GM18505 (cell line): ENCODE results near the gene SPPL2A.

Source experiments
- ATAC-seq: cut with Tn5 transposase; IDR thresholded peaks from one replicate; pipeline ENCODE4 v1.9.1; 2021; ENCODE audit not compliant: unreplicated experiment
- POLR2A ChIP-seq: IDR thresholded peaks from 4 replicates; pipeline ENCODE4 v1.6.1; 2011; ENCODE audit warnings: borderline replicate concordance; ENCODE audit not compliant: insufficient read depth, insufficient read length; ENCODE audit errors: extremely low read depth

Gene SPPL2A

GRCh38 chr15:50790778-50791453, 25.4 kb upstream of the SPPL2A start:
- TF ChIP-seq POLR2A = no peak
- no peak for ATAC-seq

GRCh38 chr15:50786871-50787270, 21.4 kb upstream of the SPPL2A start:
- ATAC-seq = no peak
- no peak for TF ChIP-seq POLR2A

DNA sequence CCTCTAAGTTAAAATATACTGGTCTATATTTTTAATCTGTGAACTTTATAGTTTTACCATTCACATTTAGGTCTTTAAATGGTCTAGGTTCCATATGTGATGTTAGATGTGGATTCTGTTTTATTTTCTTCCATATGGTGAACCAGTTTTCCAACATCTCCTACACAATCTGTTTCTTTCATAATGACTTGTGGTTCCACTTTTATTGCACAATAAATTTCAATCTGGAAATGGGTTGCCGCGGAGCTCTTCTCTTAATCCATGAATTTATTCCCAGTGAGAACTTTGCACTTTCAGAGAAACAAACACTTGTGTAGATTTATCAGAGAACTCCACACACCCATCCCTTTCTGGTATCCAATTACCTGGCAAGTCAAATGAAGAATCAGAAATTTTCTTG, 20.9 kb upstream of the SPPL2A start:
- TF ChIP-seq POLR2A = no peak
- no peak for ATAC-seq

DNA sequence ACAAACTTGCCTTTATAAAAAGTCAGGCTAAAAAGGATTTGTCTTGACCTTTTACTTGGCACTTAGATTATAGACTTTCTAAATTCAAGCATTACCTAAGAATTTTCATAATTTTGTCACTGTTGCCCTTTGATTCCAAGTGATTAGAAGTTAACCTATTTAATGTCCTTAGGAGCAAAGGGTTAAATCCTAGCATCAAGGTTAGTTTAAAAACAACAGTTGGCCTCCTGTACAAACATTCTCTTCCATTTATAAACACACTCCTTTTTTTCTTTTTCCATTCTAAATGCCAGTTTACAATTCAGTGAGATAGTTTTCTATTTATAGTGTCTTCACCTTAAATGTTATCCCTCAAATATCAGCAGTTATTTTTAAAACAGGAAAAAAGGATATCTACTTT, 18.4 kb upstream of the SPPL2A start:
- no peak for TF ChIP-seq POLR2A
- ATAC-seq = no peak

GRCh38 chr15:50783411-50783810, 17.9 kb upstream of the SPPL2A start:
- no peak for TF ChIP-seq POLR2A

DNA sequence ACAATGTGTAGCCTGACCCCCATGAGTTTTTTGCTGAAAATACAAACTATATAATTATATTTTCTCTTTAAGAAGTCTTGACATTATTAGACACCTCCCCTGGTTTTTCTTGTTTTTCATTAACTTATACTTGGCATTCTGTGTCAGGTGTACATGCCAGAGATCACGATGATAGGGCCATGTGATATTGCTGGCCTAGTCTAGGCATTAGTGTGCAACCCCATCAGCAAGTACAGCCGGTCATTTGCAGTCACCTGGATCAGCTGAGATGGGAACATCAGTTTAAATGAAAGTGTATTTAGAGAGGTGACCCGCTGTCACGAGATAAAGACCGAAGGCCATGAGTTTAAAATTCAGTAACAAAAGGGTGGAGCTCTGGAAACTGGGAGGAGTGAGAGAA, 12.6 kb upstream of the SPPL2A start:
- no peak for TF ChIP-seq POLR2A
- no peak for ATAC-seq

More at GRCh38 chr15:50783411-50783810, 17.9 kb upstream of the SPPL2A start:
- no peak for ATAC-seq

GRCh38 chr15:50777042-50777441, 11.5 kb upstream of the SPPL2A start:
- ATAC-seq = no peak

DNA sequence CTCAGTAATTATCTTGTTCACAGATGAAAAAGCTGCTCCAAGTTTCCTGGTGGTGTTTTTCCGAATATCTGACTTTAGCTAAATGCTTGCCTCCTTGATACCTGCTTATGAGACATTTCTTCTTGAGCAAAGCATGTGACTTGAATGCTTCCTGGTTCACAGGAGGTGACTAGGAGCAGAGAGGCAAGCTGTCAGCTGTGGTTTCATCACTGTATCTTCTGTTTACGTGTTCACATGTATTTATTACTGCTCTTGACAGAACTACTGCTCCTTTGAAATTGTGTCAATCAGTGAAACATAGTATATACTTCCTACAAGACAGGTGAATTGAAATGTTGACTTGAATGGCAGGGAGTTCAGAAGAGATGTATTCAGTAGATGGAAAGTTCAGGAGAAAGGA, 8.9 kb upstream of the SPPL2A start:
- ATAC-seq = no peak

More at GRCh38 chr15:50777042-50777441, 11.5 kb upstream of the SPPL2A start:
- no peak for TF ChIP-seq POLR2A

DNA sequence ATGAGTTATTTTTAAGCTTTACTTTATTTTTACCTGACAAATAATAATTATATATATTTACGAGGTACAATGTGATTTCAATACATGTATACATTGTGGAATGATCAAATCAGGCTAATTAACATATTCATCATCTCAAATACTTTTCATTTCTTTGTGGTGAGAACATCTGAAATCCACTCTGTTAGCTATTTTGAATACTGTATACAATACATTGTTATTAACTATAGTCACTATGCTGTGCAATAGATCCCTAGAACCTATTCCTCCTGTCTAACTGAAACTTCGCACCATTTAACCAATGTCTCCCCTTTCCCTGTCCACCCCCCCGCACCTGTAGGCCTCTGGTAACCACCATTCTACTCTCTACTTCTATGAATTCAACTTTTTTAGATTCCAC, 7.9 kb upstream of the SPPL2A start:
- no peak for TF ChIP-seq POLR2A

More for the DNA sequence above, 8.9 kb upstream of the SPPL2A start:
- no peak for TF ChIP-seq POLR2A

GRCh38 chr15:50767332-50767861, 1.9 kb upstream of the SPPL2A start:
- TF ChIP-seq POLR2A = no peak
- ATAC-seq = no peak

More for the DNA sequence above, 7.9 kb upstream of the SPPL2A start:
- ATAC-seq = no peak

GRCh38 chr15:50764461-50765194, 878 bp downstream of the SPPL2A start:
- no peak for TF ChIP-seq POLR2A
- ATAC-seq = no peak

DNA sequence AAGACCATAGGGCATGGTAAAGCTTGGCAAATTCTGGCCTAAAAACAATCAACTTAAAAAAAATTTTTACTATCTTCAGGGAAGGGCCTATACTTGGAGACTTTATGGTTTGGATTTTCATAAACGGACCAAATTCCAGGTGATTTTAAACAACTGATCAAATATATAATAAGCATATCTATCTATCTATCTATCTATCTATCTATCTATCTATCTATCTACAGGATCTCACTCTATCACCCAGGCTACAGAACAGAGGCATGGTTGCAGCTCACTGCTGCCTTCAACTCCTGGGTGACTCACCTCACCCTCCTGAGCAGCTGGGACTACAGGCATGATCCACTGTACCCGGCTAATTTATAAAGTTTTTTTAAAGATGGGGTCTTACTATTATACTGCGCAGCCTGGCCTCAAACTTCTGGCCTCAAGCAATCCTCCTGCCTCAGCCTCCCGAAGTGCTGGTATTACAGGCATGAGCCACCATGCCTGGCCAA, 6.7 kb downstream of the SPPL2A start:
- TF ChIP-seq POLR2A = no peak
- no peak for ATAC-seq

DNA sequence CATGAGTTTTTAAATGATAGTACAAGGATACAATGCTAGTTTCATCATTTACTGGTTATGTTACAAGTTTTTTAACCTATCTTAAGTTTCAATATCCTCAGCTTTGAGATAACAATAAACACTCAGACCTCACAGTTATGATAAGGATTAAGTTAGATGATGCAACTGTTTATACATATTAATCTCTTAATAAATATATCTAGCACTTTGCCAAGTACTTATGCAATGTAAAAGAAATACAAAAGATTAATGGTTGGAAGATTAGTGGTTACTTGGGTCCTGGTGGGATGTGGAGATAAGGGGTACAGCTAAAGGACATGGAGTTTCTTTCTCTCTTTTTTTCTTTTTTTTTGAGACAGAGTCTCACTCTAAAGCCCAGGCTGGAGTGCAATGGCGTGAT, 12.0 kb downstream of the SPPL2A start:
- no peak for TF ChIP-seq POLR2A
- ATAC-seq = no peak

GRCh38 chr15:50751394-50751793, 14.1 kb downstream of the SPPL2A start:
- ATAC-seq = no peak
- no peak for TF ChIP-seq POLR2A
